SJCRH30 (cell line): Measurements from ENCODE around the gene NT5DC2. TPM values are rescaled to one million over a fixed set of nuclear protein-coding genes. Genes with fewer than 3 reads are reported as not detected.

Experiments used
- DNase-seq, 2 experiments: peaks; one replicate each; pipeline ENCODE4 v3.0.0-alpha.2; 2015 to 2020
- H3K27ac ChIP-seq: fragments of 250-450 bp; sonication (Bioruptor Pico); 2 replicates; pipeline ENCODE4 v1.5.1; 2020; ENCODE audit warnings: mild to moderate bottlenecking, moderate library complexity
- H3K27me3 ChIP-seq: fragments of 250-450 bp; sonication (Bioruptor Pico); 2 replicates; pipeline ENCODE4 v1.5.1; 2020; ENCODE audit warnings: mild to moderate bottlenecking, moderate library complexity
- H3K36me3 ChIP-seq: fragments of 250-450 bp; sonication (Bioruptor Pico); 2 replicates; pipeline ENCODE4 v1.5.1; 2020; ENCODE audit warnings: mild to moderate bottlenecking, moderate library complexity
- H3K4me1 ChIP-seq: fragments of 250-450 bp; sonication (Bioruptor Pico); 2 replicates; pipeline ENCODE4 v1.5.1; 2020; ENCODE audit warnings: mild to moderate bottlenecking, moderate library complexity
- H3K4me3 ChIP-seq: fragments of 250-450 bp; sonication (Bioruptor Pico); 2 replicates; pipeline ENCODE4 v1.5.1; 2020; ENCODE audit warnings: mild to moderate bottlenecking, moderate library complexity
- H3K9me3 ChIP-seq: fragments of 250-450 bp; sonication (Bioruptor Pico); replicated peaks from 2 replicates; pipeline ENCODE4 v1.5.1; 2020; ENCODE audit warnings: mild to moderate bottlenecking, moderate library complexity
- total RNA-seq: library from RNA; depleted of rRNA; stranded (reverse); fragments of >200 nt; shearing (Covaris generic); gene quantifications from 2 replicates; pipeline ENCODE4 v1.2.3, GENCODE V29; 2014; rRNA removed

The NT5DC2 gene
- 140 and 152 TPM in 2 replicates for total RNA-seq

DNA sequence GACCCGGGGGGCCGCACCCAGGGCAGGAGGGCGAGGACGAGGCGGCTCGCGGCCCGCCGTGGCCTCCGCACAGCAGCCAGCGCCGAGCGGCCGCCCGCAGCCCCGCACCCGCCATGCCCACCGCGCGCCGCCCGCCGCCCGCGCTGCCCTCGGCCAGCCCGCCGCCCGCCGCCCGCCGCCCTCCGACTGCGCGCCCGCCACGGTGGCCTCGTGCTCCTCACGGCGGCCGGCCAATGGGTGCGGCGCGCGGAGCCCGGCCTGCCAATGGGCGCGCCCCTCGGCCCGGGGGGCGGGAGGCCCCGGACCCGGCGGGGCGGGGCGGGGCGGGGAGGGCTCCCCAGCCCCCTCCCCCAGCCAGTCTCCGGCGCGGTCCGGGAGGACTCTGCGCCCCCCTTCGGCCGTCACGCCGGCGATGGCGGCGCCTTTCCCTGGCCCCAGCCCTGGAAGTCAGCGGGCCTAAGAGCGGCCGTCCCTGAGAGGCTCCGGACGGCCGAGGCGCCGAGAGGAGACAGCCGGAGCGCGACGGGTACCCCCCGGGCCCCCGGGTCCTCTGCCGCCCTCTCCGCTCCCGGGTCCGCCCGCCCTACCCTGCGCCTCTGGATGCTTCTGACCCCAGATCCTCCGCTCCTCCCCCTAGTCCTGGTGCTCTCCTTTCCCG is at the start of gene NT5DC2:
TSS of gene NT5DC2 (minus strand) at position 235 of the 658 bp plus-strand sequence. CDS start at position 115, 120 bp downstream.
- peak; percentile 66 to 86 for DNase-seq
- Histone ChIP-seq H3K4me3 (peak within 1 kb of the TSS; percentile 97), H3K4me1 (peaks cover 7% of the 10 kb centered on the region), H3K27ac (peak within 1 kb of the TSS; percentile 46), H3K27me3 (no peaks in the 10 kb centered on the region), H3K36me3 (peaks cover 3% of the 10 kb centered on the region), H3K9me3 (no peaks in the 10 kb centered on the region)

DNA sequence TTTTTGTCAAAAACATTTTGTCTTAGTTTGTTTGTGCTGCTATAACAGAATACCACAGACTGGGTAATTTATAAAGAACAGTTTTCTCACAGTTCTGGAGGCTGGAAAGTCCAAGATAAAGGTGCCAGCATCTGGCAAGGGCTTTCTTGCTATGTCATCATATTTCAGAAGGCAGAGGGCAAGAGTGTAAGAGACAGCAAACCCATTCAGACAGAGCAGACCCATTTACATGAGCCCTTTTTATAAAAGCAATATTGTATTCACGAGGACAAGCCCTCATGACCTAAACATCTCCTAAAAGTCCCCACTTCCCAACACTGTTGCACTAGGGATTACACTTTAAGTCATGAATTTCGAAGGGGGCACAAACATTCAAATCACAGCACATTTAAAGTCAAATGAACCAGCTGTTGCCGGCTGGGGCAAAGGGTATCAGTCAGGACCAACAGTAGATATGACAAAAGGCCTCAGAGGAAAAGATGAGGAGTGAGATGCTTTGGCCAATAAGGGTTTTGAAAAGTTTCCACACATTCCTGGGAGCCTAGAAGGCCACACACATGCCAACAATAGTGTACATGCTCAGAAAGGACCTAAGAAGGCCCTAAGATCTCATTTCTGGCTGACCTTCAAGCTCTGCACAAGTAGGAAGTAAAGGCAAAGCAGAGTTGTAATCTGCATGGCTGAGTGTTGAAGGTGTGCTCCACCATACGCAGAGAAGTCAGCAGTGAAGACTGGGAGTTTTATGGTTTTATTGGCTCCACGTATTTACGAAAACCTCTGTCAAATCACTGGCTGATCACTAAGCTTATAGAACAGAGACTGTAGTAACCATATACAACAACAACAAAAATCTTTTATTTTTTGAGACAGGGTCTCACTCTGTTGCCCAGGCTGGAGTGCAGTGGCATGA is 40.7 kb upstream of the NT5DC2 start:
- H3K4me1 ChIP-seq, result no peaks in the 10 kb centered on the region
- peaks cover 34% of the 10 kb centered on the region for H3K36me3 ChIP-seq
- no peak overlapping the region for H3K27ac ChIP-seq
- DNase-seq, result no peak
- H3K9me3 ChIP-seq, result no peaks in the 10 kb centered on the region
- no peak overlapping the region for H3K4me3 ChIP-seq
- H3K27me3 ChIP-seq, result no peaks in the 10 kb centered on the region

DNA sequence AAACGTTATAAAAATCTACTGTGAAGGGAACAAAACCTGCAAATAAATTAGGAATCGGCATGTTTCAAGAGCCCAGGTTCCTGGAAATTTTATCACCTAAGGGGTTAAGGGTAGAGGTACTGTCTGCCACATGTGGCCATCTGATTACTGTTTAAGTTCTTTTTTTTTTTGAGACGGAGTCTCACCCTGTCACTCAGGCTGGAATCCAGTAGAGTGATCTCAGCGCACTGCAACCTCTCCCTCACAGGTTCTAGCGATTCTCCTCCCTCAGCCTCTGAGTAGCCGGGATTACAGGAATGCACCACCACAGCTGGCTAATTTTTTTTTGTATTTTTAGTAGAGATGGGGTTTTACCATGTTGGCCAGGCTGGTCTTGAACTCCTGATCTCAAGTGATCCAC is 38.6 kb upstream of the NT5DC2 start:
- DNase-seq, result no peak
- Histone ChIP-seq H3K9me3 (no peaks in the 10 kb centered on the region), H3K27me3 (no peaks in the 10 kb centered on the region), H3K27ac (no peak overlapping the region), H3K36me3 (peaks cover 19% of the 10 kb centered on the region; the same call in 1 of the 2 replicates), H3K4me3 (no peak overlapping the region), H3K4me1 (no peaks in the 10 kb centered on the region)

DNA sequence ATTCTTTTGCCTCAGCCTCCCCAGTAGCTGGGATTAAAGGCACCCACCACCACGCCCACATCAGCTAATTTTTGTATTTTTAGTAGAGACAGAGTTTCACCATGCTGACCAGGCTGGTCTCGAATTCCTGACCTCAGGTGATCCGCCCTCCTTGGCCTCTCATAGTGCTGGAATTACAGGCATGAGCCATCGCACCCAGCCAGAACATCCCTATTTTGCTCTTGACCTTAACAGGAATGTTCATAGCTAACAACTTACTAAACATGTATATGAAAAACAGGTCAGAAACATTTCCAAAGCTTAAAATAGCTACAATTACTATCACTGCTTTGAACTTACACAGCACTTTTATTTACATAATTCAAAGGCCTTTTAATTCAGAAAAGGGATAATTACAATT is 36.4 kb upstream of the NT5DC2 start:
- Histone ChIP-seq H3K4me1 (no peaks in the 10 kb centered on the region), H3K9me3 (no peaks in the 10 kb centered on the region), H3K36me3 (peaks cover 11% of the 10 kb centered on the region; the same call in 1 of the 2 replicates), H3K27ac (no peak overlapping the region), H3K4me3 (no peak overlapping the region), H3K27me3 (no peaks in the 10 kb centered on the region)
- no peak for DNase-seq

DNA sequence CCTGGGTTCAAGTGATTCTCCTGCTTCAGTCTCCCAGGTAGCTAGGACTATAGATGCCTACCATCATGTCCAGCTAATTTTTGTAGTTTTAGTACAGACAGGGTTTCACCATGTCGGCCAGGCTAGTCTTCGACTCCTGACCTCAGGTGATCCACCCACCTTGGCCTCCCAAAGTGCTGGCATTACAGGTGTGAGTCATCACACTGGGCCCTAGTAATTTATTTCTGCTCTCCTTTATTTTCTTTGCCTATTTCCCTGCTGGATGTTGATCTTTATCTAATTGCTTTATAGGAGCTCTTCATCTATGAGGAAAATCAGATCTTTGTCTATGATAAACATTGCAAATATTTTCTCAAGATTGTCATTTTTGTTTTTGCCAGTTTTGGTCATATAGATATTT is 34.4 kb upstream of the NT5DC2 start:
- Histone ChIP-seq H3K27me3 (no peaks in the 10 kb centered on the region), H3K27ac (no peak overlapping the region), H3K4me1 (no peaks in the 10 kb centered on the region), H3K9me3 (no peaks in the 10 kb centered on the region), H3K36me3 (peaks cover 15% of the 10 kb centered on the region), H3K4me3 (no peak overlapping the region)
- DNase-seq, result no peak

DNA sequence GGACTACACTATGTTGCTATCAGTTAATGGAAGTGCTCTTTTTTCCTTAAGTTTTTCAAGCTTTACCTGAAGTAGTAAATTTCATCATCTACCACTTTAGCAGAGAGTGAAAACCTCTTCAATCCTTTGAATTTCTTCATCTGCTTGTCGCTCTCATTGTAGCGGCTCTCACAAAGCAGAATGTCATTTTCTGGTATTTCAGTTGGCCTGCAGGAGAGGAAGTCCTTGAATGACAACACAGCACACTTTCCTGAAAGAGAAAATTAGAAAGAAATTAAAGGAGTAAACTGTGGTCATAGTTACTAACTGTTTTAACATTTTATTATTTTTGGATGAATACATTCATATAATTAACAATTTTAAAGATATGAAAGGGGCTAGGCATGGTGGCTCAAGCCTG is 30.3 kb upstream of the NT5DC2 start:
- Histone ChIP-seq H3K27ac (no peak overlapping the region), H3K9me3 (no peaks in the 10 kb centered on the region), H3K4me3 (no peak overlapping the region), H3K36me3 (peaks cover 43% of the 10 kb centered on the region), H3K4me1 (no peaks in the 10 kb centered on the region), H3K27me3 (no peaks in the 10 kb centered on the region)
- no peak for DNase-seq

DNA sequence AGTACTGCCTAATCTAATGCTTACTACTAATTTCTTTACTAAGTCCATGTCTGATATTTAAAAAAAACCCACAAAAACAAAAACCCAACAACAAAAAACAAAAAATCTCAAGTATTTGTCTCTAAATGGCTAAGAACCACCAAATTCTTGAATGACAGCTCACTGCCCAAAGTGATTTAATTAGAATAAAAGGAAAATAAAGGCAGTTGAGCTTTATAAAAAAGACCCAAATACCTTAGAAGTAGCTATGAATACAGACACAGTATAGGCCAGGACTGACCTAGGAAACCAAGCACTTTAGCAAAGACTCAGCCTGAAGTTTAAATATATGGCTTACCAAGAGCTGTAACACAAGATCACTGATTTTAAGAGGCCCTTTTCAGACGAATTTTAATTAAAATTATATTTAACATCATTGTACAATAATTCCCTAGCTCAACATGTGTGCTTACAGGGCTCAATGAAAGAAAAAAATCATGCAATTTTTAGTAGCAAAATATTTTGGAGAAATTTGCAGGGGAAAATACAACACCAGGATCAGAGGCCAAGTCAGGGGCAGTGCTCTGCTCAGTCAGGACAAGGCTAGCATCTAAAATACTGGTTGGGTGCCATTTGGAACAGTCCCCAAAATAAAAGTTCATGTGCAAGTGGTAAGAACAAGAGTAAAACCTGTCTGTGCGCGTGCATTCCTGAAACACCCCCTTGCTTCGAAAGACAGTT is 27.5 kb upstream of the NT5DC2 start:
- H3K9me3 ChIP-seq, result no peaks in the 10 kb centered on the region
- H3K36me3 ChIP-seq, result peaks cover 46% of the 10 kb centered on the region
- no peak overlapping the region for H3K27ac ChIP-seq
- DNase-seq, result no peak
- no peaks in the 10 kb centered on the region for H3K4me1 ChIP-seq
- H3K4me3 ChIP-seq, result no peak overlapping the region
- H3K27me3 ChIP-seq, result no peaks in the 10 kb centered on the region

DNA sequence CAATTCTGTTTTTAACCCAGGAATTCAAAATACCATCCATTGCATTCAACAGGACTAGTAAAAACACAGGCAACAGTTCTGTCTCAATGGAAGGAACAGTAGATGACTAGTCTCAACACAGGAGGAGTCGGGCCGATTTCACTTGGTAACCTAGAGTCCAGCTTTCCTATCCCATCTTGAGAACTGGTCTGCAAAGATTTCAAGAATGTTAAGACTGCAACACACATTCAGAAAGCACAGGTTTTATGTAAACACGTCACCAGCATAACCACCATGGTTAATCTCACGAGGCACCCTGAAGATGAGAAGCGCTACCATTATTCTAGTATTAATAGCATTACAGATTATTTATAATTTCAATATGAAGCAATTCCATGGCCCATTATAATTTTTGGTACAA is 24.8 kb upstream of the NT5DC2 start:
- Histone ChIP-seq H3K27ac (no peak overlapping the region), H3K4me3 (no peak overlapping the region), H3K36me3 (peaks cover 40% of the 10 kb centered on the region), H3K27me3 (no peaks in the 10 kb centered on the region), H3K9me3 (no peaks in the 10 kb centered on the region), H3K4me1 (no peaks in the 10 kb centered on the region)
- no peak for DNase-seq

DNA sequence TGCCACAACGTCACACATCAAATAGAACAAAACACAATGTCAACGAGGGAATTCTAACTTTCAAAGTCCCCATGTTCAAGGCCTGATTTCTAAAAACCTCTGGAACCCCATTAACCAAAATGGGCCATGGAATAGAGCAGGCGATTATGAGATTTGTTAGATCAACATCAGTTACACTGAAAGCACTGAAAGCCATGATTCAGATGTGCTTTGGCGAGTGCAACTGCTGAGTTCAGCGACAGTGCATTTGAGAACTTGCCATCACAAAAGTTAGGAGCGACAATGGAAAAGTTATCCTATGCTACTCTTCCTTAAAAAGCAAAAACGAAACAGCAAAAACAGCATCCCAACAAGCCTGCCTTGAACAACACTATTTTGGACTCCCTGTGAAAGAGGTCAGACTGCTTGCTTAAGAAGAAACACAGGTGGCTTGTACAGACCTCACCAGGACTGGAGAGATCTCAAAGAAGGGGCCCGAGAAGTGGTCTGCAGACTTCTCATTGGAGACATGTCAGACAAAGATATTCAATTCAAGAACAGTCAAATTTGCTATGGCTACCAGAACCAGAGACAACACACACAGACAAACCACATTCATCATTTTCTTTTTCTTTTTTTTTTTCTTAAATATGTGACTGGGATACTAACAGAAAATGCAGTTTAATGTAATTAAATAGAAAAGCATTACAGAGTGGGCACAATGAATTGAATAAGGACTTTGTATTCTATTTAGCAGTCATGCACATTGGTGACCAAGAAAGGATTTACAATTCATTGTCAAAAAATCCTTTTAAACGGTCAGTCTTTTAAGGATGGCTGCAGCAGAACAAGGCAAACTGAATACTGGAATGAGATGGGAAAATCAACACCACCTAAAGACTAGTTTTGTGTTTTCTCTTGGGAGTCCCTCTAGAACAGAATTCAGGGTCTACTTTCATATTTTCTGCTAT is 23.6 kb upstream of the NT5DC2 start:
- no peaks in the 10 kb centered on the region for H3K4me1 ChIP-seq
- no peaks in the 10 kb centered on the region for H3K27me3 ChIP-seq
- H3K27ac ChIP-seq, result no peak overlapping the region
- H3K9me3 ChIP-seq, result no peaks in the 10 kb centered on the region
- peaks cover 30% of the 10 kb centered on the region for H3K36me3 ChIP-seq
- no peak for DNase-seq
- H3K4me3 ChIP-seq, result no peak overlapping the region

DNA sequence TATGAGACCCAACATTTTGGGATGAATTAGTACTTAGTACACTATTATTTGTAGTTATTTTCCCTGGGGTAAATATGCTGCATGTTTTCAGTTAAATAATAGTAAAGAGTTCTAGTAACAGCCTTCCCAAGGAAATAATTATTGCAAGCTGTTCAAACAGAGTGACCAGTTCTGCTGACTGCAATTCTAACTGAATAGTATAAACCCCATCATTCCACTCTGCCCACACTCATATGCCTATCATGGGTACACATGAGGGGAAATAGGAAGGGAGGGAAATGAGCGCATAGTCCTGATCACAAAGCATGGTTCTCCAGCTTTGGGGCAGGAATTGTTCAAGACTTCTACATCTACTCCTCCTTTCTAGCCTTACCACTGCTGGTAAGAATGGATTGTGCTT is 21.4 kb upstream of the NT5DC2 start:
- peaks cover 24% of the 10 kb centered on the region for H3K36me3 ChIP-seq

DNA sequence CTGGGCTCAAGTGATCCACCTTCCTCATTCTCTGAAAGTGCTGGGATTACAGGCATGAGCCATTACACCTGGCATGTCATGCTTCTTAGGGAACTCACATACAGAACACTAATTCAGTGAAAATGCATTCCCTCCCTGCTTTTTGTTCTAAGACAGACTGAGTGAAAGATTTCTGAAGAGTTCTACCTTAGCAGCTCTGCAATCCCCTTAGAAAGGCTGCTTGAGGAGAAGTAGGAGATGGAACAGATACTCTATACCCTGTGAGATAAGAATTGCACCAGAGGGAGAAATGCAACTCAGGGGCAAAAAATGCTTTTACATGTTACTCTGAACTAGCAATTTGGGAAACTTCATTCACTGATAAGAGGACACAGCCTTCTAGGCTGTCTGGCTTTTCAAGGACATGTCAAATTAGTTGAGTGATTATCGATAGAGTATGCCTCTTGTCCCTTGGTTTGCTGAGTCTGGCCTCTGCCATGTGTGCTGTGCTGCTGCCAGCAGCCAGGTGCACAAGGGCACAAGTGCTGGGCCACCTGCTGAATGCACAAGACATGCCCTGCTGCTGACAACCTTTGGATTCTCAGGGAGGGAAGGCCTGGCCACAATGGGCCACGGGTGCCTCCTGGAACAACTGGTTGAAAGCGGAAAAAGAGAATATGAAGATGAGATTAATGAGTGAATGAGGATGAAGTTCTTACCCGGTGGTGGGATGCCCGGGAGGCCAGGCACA is 20.5 kb upstream of the NT5DC2 start:
- DNase-seq, result no peak
- Histone ChIP-seq H3K27me3 (no peaks in the 10 kb centered on the region), H3K36me3 (peaks cover 21% of the 10 kb centered on the region)

More for the DNA sequence above, 21.4 kb upstream of the NT5DC2 start:
- Histone ChIP-seq H3K27ac (no peak overlapping the region), H3K4me3 (no peak overlapping the region), H3K4me1 (no peaks in the 10 kb centered on the region), H3K9me3 (no peaks in the 10 kb centered on the region), H3K27me3 (no peaks in the 10 kb centered on the region)
- no peak for DNase-seq

DNA sequence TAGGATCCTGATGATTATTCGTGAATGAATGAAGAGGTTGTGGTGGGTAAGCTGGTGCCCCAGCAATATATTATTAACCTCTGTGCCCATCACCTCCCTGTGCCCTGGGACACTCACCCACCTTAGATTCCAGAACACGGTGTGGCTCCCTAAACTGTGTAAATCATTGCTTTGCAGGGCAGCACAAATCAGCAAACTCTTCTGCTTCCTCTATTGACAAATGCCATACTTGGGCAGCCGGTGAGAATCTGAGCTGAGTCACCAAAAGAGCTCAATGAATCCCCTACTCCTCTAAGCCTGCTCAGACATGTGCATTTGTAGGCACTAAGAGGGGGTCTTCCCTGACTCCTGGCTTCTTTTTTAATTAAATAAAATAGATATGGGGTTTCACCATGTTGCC is 18.4 kb upstream of the NT5DC2 start:
- Histone ChIP-seq H3K9me3 (no peaks in the 10 kb centered on the region), H3K4me1 (no peaks in the 10 kb centered on the region), H3K4me3 (no peak overlapping the region), H3K27me3 (no peaks in the 10 kb centered on the region), H3K27ac (no peak overlapping the region), H3K36me3 (peaks cover 33% of the 10 kb centered on the region)
- DNase-seq, result no peak

More for the DNA sequence above, 20.5 kb upstream of the NT5DC2 start:
- Histone ChIP-seq H3K9me3 (no peaks in the 10 kb centered on the region), H3K27ac (no peak overlapping the region), H3K4me1 (no peaks in the 10 kb centered on the region), H3K4me3 (no peak overlapping the region)

DNA sequence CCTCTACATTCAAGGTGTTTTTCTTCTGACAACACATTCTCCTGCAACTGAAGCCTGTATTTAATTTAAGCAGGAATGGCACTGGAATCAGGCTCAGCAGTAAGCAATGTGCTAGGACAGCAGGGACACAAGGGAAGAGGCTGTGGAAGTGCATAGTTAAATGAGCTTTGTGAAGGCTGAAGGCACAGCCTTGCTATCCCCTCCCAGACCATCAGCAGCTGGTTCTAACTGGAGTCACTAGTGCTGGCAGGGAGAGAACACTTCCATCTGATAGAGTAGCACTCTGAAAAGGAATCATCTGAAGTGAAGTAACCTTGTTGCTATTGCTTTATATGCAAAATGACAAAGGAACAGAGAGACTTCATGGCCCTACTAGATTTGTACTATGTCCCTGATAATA is 17.5 kb upstream of the NT5DC2 start:
- no peaks in the 10 kb centered on the region for H3K9me3 ChIP-seq
- peaks cover 42% of the 10 kb centered on the region for H3K36me3 ChIP-seq
- no peak for DNase-seq

More for the DNA sequence above, 17.5 kb upstream of the NT5DC2 start:
- H3K4me1 ChIP-seq, result no peaks in the 10 kb centered on the region
- H3K27me3 ChIP-seq, result no peaks in the 10 kb centered on the region
- H3K27ac ChIP-seq, result no peak overlapping the region
- no peak overlapping the region for H3K4me3 ChIP-seq
